GM19238 (cell line): ENCODE data around the gene KCNAB1.

Experiments
- DNase-seq: peaks from one replicate; pipeline ENCODE4 v3.0.0; 2011; ENCODE audit warnings: low spot score; ENCODE audit not compliant: insufficient read length

The KCNAB1 gene

DNA sequence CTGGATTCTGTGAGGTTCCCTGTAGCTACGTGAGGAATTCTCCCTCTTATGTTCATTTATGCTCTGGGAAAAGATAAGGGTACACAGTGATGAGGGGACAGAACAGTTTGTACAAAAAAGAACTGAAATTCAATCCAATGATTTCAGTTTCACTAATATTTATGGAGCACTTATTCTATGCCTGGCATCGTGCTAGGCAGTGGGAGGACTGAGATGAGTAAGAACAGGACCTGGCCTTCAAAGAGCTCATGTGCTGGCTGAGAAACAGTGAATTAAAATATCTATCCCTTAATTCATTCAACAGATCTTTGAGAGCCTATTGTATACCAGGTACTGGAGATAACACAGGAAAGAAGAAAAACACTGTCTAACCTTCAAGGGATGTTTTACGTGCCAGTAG is 412.4 kb downstream of the KCNAB1 start:
- no peak for DNase-seq

DNA sequence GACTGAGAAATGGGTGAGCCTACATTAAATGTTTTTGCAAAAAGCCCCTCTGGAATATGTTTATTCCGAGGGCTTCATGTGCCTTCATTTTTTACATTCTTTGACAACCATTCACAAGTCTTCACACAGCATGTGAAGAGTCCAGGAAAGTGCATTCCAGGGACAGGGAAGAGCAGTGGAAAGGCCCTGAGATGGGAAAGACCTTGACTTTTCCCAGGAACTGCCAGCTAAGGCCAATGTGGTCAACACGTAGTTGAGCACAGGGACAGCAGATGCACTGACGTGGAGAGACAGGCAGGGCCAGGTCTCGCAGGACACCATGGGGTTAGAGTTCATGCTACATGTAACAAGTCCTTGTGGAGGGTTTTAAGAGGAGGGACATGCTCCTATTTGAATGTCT is 412.8 kb downstream of the KCNAB1 start:
- DNase-seq, result no peak

DNA sequence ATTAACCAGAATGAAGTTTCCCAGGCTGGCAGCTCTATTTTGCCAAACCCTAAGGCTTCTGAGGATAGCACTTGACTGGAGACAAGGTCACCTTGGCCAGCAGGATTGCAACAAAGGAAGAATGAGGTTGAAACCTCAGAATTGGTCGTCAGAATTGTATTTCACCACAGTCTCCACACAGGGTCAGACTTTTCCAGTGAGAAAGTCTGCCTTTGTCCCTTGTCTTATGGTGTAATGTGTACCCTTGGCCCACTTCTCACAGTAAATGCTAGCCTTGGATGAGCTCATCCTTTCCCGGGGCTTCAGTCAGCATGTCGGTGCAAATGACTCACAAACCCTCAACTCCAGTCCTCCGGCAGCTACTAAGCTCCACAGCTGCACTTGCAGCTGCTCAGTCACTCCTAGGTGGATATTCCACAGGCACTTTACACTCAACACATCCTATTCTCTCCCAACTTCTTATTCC is 414.8 kb downstream of the KCNAB1 start:
- no peak for DNase-seq

DNA sequence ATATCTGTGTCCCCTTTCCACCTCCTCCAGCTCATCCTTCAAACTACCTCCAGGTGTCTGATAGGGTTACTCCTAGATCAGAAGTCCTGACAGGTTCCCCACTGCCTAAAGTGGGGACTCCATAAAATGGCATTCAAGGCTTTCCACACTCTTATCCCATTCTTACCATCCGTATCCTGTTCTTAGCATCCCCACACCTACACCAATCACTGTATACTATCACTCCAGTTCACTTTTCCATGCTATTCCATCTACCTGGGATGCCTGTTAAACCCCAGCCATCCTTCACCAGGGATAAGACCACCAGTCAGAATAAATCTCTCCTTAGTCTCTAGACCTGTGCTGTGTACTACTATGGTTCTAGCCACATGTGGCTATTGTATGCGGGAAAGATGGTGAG is 415.4 kb downstream of the KCNAB1 start:
- DNase-seq, result no peak

DNA sequence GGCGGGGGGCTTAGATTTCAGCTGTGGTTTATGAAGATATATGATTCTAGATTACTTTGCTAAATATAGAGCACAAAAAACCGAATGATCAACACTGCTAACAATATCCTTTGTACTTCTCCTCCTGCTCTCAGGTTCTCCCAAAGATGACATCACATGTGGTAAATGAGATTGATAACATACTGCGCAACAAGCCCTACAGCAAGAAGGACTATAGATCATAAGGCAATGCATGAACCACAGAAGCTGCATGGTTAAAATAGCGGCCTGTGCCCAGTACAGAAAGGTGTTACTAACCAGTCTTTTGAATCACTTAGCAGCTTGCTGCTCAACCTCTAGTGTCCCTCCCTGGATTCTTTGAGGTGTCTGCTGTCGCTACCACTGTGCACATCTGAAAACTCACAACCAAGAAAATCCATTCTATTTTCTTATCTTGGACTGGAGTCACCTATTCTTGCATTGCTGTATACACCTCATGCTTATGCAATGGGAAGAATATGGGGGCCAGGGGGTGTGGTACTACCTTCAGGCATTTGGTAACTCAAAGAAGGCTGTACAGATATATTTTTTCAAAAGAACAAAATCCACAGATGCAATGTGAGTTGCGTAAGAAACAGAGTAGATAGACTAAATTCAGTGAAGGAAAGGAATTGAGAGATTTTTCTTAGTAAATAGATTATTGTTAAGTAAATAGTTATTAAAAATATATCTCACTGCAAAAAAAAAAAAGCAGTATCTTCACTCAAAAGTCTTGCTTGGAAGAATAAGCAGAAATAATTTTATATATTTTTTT is 416.3 kb downstream of the KCNAB1 start:
- DNase-seq, result no peak

DNA sequence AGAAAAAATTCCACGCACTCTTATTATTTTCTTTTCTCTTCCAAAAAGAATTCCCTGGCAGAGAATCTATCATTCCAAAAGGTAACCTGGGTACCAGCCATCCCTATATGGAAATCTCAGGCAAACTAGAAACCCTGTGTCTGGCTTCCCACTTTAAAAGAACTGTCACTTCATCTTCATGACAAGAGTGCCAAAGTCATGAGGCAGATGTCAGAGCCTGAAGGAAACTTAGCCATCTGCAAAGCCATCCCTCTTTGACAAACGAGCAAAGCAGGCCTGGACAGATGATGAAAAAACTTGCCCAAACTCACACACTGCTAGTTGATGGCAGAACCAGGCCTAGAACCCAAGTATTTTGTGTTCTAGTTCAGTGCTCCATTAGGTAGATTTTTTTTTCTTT is 418.7 kb downstream of the KCNAB1 start:
- no peak for DNase-seq

DNA sequence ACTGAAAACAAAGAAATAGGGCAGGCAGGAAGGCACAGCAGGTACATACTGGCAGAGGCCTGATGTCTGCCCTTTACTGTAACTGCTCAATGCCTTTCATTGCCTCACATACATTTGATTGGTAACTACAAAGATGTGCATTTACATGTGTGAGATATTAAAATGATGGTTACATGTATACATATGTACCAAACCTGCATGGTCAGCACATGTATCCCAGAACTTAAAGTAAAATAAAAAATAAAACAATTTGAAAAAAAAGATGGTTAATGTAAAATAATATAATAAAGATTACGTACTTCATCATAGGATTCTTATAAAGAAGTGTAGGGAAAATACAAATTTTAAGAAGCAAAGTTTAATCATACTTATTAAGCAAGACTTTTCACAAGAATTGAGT is 419.4 kb downstream of the KCNAB1 start:
- no peak for DNase-seq

DNA sequence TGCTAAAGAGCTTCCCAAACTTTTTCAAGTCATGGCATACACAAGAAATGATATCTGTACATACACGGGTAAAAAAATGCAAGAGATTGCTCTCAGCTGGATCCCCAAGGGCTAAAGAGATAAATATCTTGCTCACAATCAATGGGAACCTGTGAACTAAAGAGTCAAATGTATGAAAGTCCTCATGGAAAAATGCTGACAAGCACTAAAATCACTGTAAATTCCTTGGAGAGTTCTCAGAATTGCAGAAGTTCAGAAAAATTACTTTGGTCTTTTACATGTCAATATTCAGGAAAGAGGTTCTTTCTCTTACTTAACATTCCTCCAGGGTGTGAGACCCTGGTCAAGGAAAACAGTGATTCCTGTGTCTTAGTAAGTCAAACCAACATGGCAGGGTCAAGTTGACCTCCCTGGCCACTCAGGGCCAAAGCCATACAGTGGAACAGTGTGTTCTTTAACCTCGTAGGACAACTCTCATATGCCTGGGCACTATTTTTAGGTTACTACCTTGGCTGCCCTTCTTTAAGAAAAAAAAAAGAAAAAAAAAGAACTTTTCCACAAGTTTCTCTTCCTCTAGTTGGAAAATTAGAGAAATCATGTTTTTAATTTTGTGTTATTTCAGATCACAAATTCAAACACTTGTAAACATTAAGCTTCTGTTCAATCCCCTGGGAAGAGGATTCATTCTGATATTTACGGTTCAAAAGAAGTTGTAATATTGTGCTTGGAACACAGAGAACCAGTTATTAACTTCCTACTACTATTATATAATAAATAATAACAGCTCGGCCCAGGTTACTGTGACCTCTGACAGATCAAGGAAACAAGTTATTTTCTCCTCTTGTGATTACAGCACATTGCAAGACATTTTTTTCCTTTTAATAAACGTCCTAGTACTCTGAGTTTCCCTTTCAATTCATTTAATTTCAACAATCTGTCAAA is 422.0 kb downstream of the KCNAB1 start:
- no peak for DNase-seq

DNA sequence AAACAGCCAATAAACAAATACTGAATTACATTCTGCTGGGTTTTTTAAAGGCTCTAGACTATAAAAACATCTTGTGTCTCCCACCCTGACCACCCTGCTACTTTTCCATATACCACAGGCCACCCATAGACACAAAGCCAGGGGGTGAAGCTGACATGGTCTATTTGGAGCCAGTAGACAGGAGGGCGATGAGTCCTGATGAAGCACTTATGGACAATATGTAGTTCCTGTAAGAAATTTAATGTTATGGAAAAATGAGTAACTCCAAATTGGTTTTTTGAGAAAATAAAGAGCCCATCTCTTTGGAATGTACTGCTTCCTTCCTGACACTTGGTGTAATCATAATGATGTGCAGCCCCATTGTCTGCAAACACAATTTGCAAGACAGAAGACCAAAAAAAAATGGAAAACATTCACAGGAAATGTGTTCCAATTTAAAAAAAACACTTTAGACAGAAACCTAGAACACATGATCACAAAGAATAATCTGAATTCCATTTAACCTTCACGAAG is 422.7 kb downstream of the KCNAB1 start:
- no peak for DNase-seq

DNA sequence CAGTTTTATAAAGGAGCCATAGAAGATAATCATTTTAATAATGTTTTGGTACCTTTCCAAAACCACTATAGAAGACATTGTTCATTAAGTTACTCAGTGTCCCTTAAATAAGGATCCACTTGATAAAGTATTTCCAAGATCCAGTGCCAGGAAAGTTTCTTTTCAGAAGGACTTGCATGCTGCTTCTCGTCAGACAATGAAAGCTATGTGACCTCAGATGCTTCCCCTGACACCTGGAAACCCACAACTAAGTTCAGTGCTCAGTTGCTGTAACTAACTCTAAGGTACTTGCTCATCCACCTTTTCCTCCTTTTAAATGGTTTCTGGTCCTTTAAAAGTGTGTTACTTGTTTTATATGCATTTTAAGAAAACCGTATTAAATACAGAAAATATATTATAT is 427.3 kb downstream of the KCNAB1 start:
- no peak for DNase-seq

DNA sequence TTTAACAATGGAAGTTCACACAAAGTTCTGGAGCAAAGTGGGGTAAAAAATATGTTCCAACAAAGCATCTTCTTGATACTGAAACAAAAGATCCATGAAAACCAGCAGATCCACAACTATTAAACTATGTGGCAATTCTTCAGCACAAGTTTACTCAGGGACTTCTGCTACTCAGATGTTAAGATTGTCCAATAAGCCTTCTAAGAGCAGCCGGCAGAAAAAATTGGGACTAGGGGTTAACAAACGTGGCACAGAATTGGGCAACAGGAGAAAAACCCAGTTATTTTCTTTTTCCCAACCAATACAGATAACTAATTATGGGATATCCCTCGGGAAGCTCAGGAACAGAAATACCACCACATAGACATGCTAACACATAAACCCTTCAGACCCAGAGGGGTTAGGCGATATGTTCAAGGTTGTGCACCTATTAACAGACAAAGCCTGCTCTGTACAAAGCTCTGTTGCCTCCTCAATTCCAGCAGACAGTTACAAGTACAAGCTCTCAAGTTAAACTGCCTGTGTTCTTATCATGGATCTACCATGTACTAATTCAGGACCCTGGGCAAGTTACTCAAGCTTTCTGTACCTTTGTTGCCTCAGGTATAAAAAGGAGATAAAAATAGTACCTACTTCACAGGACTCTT is 427.8 kb downstream of the KCNAB1 start:
- no peak for DNase-seq

DNA sequence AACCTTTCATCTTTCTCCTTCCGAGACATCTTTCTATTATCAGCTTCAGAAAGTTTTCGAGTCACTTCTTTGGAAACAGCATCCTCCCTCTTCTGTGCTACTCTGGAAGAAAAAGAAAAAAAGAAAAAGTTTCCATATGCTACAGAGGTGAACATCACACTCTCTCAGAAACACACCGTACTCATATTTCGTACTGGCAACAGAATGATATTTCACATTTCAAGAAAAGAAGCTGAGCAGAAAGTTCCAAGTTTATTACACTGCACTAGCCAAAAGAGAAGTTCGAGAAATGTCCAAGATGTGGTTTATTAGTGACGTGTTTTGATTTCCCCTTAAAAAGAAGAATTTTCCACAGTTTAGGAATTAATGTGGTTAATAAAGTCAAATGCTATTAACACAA is 428.5 kb downstream of the KCNAB1 start:
- no peak for DNase-seq

DNA sequence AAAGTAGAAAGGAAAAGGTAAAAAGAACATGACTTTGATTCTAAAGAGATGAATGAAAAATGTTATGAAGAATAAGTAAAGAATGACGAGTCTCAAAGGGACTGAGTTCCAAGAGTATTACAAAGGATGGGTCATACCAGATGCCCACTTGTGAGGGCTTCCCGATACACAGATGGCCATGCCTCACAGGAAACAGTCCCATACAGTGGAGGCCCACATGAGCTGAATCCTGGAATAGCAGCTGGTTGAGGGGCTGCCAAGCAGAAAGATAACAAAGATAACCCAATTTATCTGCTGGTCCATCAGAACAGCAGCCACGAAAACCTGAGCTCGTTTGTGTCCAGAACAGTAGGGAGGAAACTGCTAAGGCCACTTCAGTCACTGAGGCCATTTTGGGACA is 430.9 kb downstream of the KCNAB1 start:
- DNase-seq, result no peak

DNA sequence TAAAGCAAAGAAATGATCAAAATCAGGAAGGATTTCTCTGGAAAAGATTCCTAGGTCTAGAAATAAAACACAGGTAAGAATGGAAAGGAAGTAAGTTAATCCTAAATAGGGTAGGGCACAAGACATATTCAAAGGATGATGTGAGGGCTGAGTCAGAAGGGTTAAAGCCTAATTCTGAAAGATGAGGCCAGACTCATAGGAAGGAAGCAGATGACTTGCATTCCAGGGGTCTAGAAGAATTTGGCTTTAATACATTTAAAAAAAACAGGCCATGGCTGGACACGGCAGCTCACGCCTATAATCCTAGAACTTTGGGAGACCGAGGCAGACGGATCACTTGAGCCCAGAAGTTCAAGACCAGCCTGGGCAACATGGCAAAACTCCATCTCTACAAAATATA is 431.4 kb downstream of the KCNAB1 start:
- DNase-seq, result no peak

DNA sequence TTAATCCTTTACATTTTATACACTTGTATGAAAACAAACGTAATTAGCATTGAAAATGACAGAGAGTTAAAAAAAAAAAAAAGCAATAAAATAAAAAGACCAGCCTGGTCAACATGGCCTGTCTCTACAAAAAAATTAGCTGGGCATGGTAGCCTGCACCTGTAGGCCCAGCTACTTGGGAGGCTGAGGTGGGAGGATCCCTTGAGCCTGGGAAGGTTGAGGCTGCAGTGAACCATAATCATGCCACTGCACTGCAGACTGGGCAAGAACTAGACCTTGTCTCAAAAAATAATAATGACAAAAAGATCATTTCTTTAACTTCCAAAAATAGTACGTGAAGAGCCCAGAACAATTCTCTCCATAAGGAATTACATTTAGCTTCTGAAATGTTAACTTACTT is 432.6 kb downstream of the KCNAB1 start:
- DNase-seq, result no peak

DNA sequence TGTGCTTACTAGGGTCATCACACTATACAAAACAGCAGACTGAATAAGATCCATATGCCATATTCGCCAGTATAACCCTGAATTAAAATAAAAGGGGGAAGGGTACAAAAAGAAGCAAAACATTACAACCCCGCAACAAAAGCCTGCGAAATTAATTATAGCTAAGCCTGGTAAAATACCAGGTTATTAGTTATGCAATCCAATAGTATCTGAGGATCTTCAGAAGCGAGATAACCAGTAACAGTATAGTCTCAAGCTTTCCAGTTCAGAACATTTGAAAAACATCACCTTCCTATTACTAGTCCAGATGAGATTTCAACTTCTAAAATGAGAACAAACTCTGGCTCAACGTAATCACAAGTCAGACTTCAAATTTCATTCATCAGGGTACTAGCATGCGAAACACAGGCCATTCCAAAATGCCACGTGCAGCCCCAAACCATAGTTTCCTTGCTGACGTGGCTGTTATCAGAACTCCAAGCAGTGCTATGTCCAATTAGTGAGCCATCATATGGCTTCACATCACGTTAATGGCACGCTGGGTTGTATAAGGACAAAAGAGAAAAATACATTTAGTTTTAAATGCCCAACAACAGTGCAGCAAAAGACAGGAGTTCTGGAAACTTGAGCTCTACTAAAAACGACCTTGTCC is 433.5 kb downstream of the KCNAB1 start:
- no peak for DNase-seq

DNA sequence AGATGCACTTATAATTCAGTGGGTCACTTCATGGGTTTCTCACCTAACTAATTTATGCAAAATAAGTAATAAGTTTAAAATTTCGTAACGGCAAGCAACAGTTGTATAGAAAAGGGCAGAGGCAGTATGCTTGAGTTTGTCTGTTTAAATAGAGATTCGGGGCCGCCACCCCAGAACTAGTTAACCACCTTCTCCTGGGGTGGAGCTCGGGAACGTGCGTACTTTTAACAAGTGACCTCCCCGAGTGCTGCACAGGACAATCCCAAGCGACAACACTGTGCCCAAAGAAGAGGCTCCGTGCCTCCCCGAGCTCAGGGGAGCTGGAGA is 434.1 kb downstream of the KCNAB1 start:
- DNase-seq, result no peak

DNA sequence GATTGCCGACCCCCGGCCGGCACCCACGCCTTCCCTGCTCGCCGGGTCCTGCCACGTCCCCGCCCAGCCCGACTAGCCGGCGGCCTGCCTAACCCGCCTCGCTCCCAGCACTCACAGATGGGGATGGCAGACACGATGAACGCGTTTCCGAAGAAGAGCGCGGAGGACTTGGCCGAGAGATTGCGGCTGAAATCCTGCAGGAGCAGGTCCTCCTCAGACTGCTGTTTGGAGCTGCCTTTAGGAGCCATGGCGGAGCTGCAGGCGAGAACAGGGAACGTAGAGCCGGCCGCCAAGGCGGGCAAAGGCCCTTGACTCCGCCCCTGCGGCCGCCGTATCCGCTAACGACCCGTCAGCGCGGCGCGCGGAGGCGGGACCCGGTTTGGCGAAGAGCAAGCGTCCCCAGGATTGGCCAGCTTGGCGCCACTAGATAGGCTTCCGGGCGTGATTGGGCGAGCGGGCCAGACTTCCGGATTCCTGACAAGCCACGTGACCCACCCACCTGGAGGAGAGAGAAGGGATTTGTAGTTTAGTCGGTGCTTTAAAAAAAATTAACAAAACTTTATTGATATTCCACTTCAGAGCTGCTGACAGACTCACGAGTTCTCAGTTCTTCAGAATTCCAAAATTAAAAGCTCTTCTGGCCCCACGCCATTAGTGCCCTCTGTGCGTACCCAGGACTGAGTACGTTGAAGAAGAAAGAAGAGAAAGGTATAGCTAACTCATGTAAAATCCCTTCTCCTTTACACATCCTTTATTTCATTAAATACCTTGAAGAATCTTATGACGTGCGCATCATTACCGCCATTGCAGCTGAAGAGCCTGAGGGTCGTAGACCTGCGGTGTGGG is 434.7 kb downstream of the KCNAB1 start, which contains the start of gene SSR3:
SSR3 (minus strand) TSS at position 276 of the 846 bp plus-strand sequence; CDS start at position 248, 28 bp downstream.
- DNase-seq, result peak; percentile 77

DNA sequence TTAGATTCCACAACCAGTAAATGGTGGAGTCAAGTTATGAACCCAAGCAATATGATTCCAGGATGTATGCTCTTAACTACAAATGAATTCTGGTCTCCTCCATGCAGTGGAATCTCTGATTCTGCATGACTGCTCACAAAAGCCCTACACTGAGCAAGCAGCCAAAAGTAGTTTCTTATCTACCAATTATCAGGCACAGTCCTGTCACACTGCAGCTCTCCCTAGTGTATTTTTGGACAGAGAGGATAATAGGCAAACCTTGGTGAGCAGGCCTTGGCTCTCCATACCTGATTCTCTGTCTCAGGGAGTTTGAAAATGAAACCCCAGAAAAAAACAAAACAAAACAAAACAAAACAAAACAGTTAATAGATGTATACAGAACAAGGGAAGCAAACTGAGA is 438.0 kb downstream of the KCNAB1 start:
- DNase-seq, result no peak

DNA sequence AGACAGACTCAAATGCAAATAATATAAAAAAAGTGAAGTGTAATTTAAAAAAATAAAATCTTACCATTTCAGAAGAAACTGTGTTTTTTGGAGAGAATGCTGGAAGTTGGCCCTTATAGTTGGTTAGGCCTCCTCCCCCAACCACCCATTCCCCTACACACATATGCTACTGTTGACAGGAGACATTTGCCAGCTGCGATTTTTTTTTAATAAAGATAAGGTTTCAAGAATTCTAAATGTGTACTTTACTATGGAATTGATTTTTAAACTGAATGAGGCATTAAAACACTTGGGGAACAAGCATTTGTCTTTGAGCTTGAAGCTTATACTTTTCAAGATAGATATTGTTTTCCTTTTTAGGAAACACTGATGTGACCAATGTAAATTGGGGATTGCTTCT is 438.9 kb downstream of the KCNAB1 start:
- no peak for DNase-seq
